WERI-Rb-1 (cell line): ENCODE data around the gene VAT1L.

Experiments used
- DNase-seq: peaks from one replicate; pipeline ENCODE4 v3.0.0-alpha.2; 2020
- H3K27ac ChIP-seq: fragments of 250-450 bp; sonication (Bioruptor Pico); 2 replicates; pipeline ENCODE4 v1.5.1; 2020; ENCODE audit warnings: mild to moderate bottlenecking, moderate library complexity
- H3K27me3 ChIP-seq: fragments of 250-450 bp; sonication (Bioruptor Pico); 2 replicates; pipeline ENCODE4 v1.5.1; 2021; ENCODE audit warnings: mild to moderate bottlenecking, low read depth, moderate library complexity; ENCODE audit not compliant: insufficient read depth, severe bottlenecking
- H3K36me3 ChIP-seq: fragments of 250-450 bp; sonication (Bioruptor Pico); 2 replicates; pipeline ENCODE4 v1.5.1; 2020; ENCODE audit warnings: mild to moderate bottlenecking, moderate library complexity
- H3K4me3 ChIP-seq: 2 replicates; pipeline ENCODE4 v1.5.1; 2011; ENCODE audit warnings: low read depth, mild to moderate bottlenecking, control low read depth, low read length
- H3K9me3 ChIP-seq: fragments of 250-450 bp; sonication (Bioruptor Pico); 2 replicates; pipeline ENCODE4 v1.5.1; 2021; ENCODE audit warnings: mild to moderate bottlenecking, moderate library complexity; ENCODE audit not compliant: severe bottlenecking
- CTCF ChIP-seq: IDR thresholded peaks from 2 replicates; pipeline ENCODE4 v1.5.1; 2011; ENCODE audit warnings: low read depth, mild to moderate bottlenecking, control low read depth, inconsistent platforms, low read length

The VAT1L gene

GRCh38 chr16:77866752-77867151 lies 78.4 kb downstream of the VAT1L start:
- Histone ChIP-seq H3K4me3 (no peak overlapping the region), H3K36me3 (no peaks in the 10 kb centered on the region), H3K27ac (no peak overlapping the region), H3K9me3 (no peaks in the 10 kb centered on the region), H3K27me3 (no peaks in the 10 kb centered on the region)
- DNase-seq: no peak
- no peak for TF ChIP-seq CTCF

- Histone ChIP-seq H3K27ac (no peak overlapping the region), H3K4me3 (no peak overlapping the region), H3K9me3 (no peaks in the 10 kb centered on the region), H3K27me3 (no peaks in the 10 kb centered on the region), H3K36me3 (no peaks in the 10 kb centered on the region)
- no peak for TF ChIP-seq CTCF
- no peak for DNase-seq
These were observed 79.7 kb downstream of the VAT1L start for GRCh38 chr16:77868052-77868451.

GRCh38 chr16:77868478-77868877 lies 80.1 kb downstream of the VAT1L start:
- Histone ChIP-seq H3K9me3 (no peaks in the 10 kb centered on the region), H3K36me3 (no peaks in the 10 kb centered on the region), H3K27ac (no peak overlapping the region), H3K4me3 (no peak overlapping the region), H3K27me3 (no peaks in the 10 kb centered on the region)
- no peak for TF ChIP-seq CTCF
- no peak for DNase-seq

- peak; percentile 16 for DNase-seq
- H3K27ac ChIP-seq: no peak overlapping the region
- no peak for TF ChIP-seq CTCF
- no peaks in the 10 kb centered on the region for H3K9me3 ChIP-seq
- H3K4me3 ChIP-seq: no peak overlapping the region
- no peaks in the 10 kb centered on the region for H3K36me3 ChIP-seq
- H3K27me3 ChIP-seq: no peaks in the 10 kb centered on the region
These were observed 81.8 kb downstream of the VAT1L start for GRCh38 chr16:77869997-77870813.

GRCh38 chr16:77871932-77872331 lies 83.6 kb downstream of the VAT1L start:
- no peak for DNase-seq
- Histone ChIP-seq H3K4me3 (no peak overlapping the region), H3K9me3 (no peaks in the 10 kb centered on the region), H3K36me3 (no peaks in the 10 kb centered on the region), H3K27ac (no peak overlapping the region), H3K27me3 (no peaks in the 10 kb centered on the region)
- no peak for TF ChIP-seq CTCF

GRCh38 chr16:77873066-77873465 lies 84.7 kb downstream of the VAT1L start:
- Histone ChIP-seq H3K36me3 (no peaks in the 10 kb centered on the region), H3K9me3 (no peaks in the 10 kb centered on the region), H3K27me3 (no peaks in the 10 kb centered on the region), H3K27ac (no peak overlapping the region), H3K4me3 (no peak overlapping the region)
- DNase-seq: no peak
- TF ChIP-seq CTCF: no peak
